A549 (cell line): ENCODE measurements around the gene MAPK12. TPM values are rescaled to one million over a fixed set of nuclear protein-coding genes. Genes with fewer than 3 reads are reported as not detected.

Source experiments
- ATAC-seq, 2 experiments: fragments of 200-7000 bp in 1 of 2; fragments of >200 bp in 1 of 2; cut with Nextera tagmentation in 1 of 2; cut with Tn5 transposase in 1 of 2; 3 replicates each; pipeline versions ENCODE4 v1.8.0 to v1.9.1; 2018 to 2020; ENCODE audit warnings: mild to moderate bottlenecking in 1 of 2, moderate library complexity in 1 of 2
- CTCF ChIA-PET: fragments of 300-600 bp; sonication (Branson Sonifier 250); formaldehyde crosslinking; extraction: SDS; loops from one replicate; lab custom pipeline; 2021; ENCODE audit warnings: antibody characterized with exemption, inconsistent platforms; lab: Yijun Ruan, JAX
- POLR2A ChIA-PET: fragments of 350-600 bp; formaldehyde crosslinking; extraction: SDS; loops from one replicate; lab custom pipeline; 2021; ENCODE audit warnings: antibody characterized with exemption, inconsistent platforms; lab: Yijun Ruan, JAX
- DNase-seq, 2 experiments: peaks; one replicate each; pipeline versions ENCODE4 v3.0.0 to v3.0.0-alpha.2; 2011 to 2016; ENCODE audit warnings: low read depth in 1 of 2, low spot score in 1 of 2
- FAIRE-seq: peaks from 2 replicates; lab custom pipeline; 2011; peaks lifted over from hg19 to GRCh38; lab: Jason Lieb, UNC
- H3K27ac ChIP-seq, 2 experiments: fragments of >200 bp; sonication (Bioruptor Twin); formaldehyde crosslinking; 3 replicates each; pipeline ENCODE4 v1.5.1; 2016 to 2017
- H3K4me1 ChIP-seq: fragments of >200 bp; sonication (Bioruptor Twin); formaldehyde crosslinking; 3 replicates; pipeline ENCODE4 v1.6.1; 2016
- H3K4me2 ChIP-seq: fragments of >200 bp; sonication (Bioruptor Twin); formaldehyde crosslinking; 3 replicates; pipeline ENCODE4 v1.6.1; 2016
- H3K4me3 ChIP-seq: fragments of >200 bp; sonication (Bioruptor Twin); formaldehyde crosslinking; 3 replicates; pipeline ENCODE4 v1.5.1; 2016
- H3K9me3 ChIP-seq: fragments of >200 bp; sonication (Bioruptor Twin); formaldehyde crosslinking; 3 replicates; pipeline ENCODE4 v1.6.1; 2016
- CEBPB ChIP-seq, 2 experiments: fragments of >200 bp in 1 of 2; sonication (Bioruptor Twin) in 1 of 2; formaldehyde crosslinking in 1 of 2; IDR thresholded peaks; 2 replicates each; pipeline ENCODE4 v1.6.1; 2012 to 2016
- JUNB ChIP-seq: fragments of >200 bp; sonication (Bioruptor Twin); formaldehyde crosslinking; IDR thresholded peaks from 2 replicates; pipeline ENCODE4 v1.6.1; 2016
- KDM5A ChIP-seq: fragments of 200-600 bp; sonication (generic); IDR thresholded peaks from 2 replicates; pipeline ENCODE4 v1.6.1; 2016; ENCODE audit warnings: antibody characterized with exemption, mild to moderate bottlenecking
- MYC ChIP-seq: IDR thresholded peaks from 2 replicates; pipeline ENCODE4 v1.6.1; 2012; ENCODE audit warnings: mild to moderate bottlenecking, inconsistent platforms, low read length, improper control_type of control experiment, borderline replicate concordance
- NFE2L2 ChIP-seq: fragments of 150-350 bp; conservative IDR thresholded peaks from 2 replicates; pipeline ENCODE4 v1.6.1; 2014; ENCODE audit warnings: low read length
- RAD21 ChIP-seq, 2 experiments: fragments of >200 bp in 1 of 2; sonication (Bioruptor Twin) in 1 of 2; formaldehyde crosslinking in 1 of 2; IDR thresholded peaks in 1 of 2; conservative IDR thresholded peaks in 1 of 2; 2 replicates in 1 of 2; 3 replicates in 1 of 2; pipeline ENCODE4 v1.6.1; 2012 to 2018; ENCODE audit warnings: inconsistent platforms in 1 of 2
- RCOR1 ChIP-seq: fragments of 150-350 bp; IDR thresholded peaks from 2 replicates; pipeline ENCODE4 v1.6.1; 2014; ENCODE audit warnings: antibody characterized with exemption, low read length, low read depth
- RNF2 ChIP-seq: fragments of 200-600 bp; sonication (generic); IDR thresholded peaks from 2 replicates; pipeline ENCODE4 v1.6.1; 2016; ENCODE audit warnings: low read depth, mild to moderate bottlenecking, antibody characterized with exemption, moderate library complexity, borderline replicate concordance
- WGBS: methylation state at CpG from one replicate; pipeline ENCODE4 v1.1.6; 2017; ENCODE audit errors: missing lambda C conversion rate; 5-methylcytosine and 5-hydroxymethylcytosine counted together
- polyA plus RNA-seq, 4 experiments: library from polyadenylated mRNA; depleted of rRNA in 3 of 4; stranded (reverse); fragments of >200 nt; fragmentation: RNase III in 1 of 4; extraction: RNeasy Plus Mini Kit Qiagen cat#74134 plus additional on column Dnase treatment in 1 of 4; gene quantifications; 2 replicates in 3 of 4; 3 replicates in 1 of 4; pipeline ENCODE4 v1.2.3, GENCODE V29; 2011 to 2017
- TF ChIP-seq, protein P1 (sequence below): IDR thresholded peaks from 2 replicates; pipeline ENCODE4 v1.6.1; 2012; ENCODE audit warnings: low read depth, borderline replicate concordance
- TF ChIP-seq, protein P2 (sequence below): fragments of 200-600 bp; sonication (generic); IDR thresholded peaks from 2 replicates; pipeline ENCODE4 v1.6.1; 2016; ENCODE audit warnings: antibody characterized with exemption, mild to moderate bottlenecking, moderate library complexity
- TF ChIP-seq, protein P3 (sequence below): fragments of 450-650 bp; IDR thresholded peaks from 2 replicates; pipeline ENCODE4 v1.6.1; 2014; ENCODE audit warnings: antibody characterized with exemption

Gene MAPK12
- polyA plus RNA-seq, 2 of the 4 experiments (the other 2 are of a cell fraction): 12.5 to 25.8 TPM

DNA sequence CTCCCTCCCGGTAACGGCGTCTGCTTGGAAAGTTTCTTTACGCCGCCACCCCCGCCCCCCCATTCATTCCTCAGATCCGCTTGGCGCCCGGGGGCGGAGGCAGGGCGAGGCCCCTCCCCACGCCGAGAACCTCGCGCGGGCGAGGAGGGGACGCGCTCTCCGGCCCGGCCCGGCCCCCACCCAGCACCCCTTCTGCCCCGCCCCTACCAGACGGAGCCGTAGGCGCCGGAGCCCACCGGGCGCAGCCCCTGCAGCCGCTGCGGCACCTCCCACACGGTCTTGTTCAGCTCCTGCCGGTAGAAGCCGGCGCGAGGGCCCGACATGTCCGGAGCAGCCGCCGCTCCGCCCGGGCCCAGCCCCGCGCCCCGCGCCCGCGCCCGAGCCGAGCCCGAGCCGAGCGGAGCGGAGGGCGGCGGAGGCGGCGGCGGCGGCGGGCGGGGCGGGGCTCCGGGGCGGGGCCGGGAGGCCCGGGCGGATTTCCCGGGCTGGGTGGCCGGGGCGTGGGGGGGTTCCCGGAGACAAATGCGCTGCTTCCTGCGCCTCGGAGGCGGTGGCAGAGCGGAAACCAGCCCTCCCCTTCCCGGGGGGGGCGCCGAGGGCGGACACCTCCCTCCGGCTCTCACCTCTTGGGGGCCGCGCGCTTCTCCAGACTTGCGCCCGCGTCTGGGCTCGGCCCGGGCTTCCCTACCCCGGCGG lies 8.6 kb upstream of the MAPK12 start, which contains the start of gene MAPK11:
MAPK11 (minus strand) TSS at position 411 of the 696 bp plus-strand sequence; CDS start at position 323, 88 bp downstream.
- FAIRE-seq (no peak), DNase-seq (no peak), ATAC-seq (peak; percentile 15 to 19; a peak in 3 of 6 replicates)
- no CpG with 5 or more reads among the region's 92 CpGs for WGBS
- no peak for TF ChIP-seq CEBPB (IDR thresholded peaks at IDR 0.05)
- TF ChIP-seq NFE2L2: no peak
- no peak for TF ChIP-seq RCOR1
- TF ChIP-seq JUNB: no peak
- no peak for TF ChIP-seq KDM5A
- TF ChIP-seq RNF2: no peak
- CTCF ChIA-PET: no interaction called here
- Histone ChIP-seq H3K9me3 (no peaks in the 10 kb centered on the region), H3K4me3 (peak within 1 kb of the TSS; percentile 57), H3K4me1 (peaks cover 45% of the 10 kb centered on the region), H3K4me2 (peak within 1 kb of the TSS; percentile 99), H3K27ac (peak within 1 kb of the TSS; percentile 75 to 92)
- POLR2A ChIA-PET: no interaction called here

DNA sequence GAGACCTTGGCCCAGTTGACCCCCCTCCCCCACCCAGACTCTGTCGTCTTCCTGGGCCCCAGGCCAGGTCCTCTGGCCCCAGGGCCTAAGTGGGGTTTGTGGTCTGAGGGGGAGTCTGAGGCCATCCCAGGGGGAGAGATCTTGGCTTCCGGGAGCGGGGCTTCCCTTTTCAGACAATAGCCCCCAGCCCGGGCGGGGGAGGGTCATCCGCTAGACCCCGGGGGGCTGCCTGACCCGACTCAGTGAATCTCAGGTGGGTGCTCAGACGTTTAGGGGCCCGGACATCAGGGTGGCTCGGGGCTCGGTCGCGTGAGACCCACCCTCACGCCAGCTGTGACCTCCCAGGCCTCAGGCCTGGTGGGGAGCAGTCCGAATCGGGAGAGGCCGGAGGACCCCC lies 8.1 kb upstream of the MAPK12 start:
- DNase-seq (no peak), FAIRE-seq (no peak), ATAC-seq (no peak)
- Histone ChIP-seq H3K4me2 (peak overlapping the region; percentile 99), H3K4me1 (peaks cover 41% of the 10 kb centered on the region), H3K9me3 (no peaks in the 10 kb centered on the region), H3K27ac (peak overlapping the region; percentile 75 to 92; a peak in 5 of 6 replicates), H3K4me3 (peak overlapping the region; percentile 57)
- ChIA-PET CTCF (interaction anchor here (0.9 kb wide), 1 partner anchor 57 kb away, joined by 4 read pairs; the partner anchor contains the start of gene DENND6B), POLR2A (no interaction called here)
- WGBS: 20% methylated on average over 3 of the region's 18 CpGs
- TF ChIP-seq, protein P1, sequence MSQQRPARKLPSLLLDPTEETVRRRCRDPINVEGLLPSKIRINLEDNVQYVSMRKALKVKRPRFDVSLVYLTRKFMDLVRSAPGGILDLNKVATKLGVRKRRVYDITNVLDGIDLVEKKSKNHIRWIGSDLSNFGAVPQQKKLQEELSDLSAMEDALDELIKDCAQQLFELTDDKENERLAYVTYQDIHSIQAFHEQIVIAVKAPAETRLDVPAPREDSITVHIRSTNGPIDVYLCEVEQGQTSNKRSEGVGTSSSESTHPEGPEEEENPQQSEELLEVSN: no peak
- TF ChIP-seq, protein P2, sequence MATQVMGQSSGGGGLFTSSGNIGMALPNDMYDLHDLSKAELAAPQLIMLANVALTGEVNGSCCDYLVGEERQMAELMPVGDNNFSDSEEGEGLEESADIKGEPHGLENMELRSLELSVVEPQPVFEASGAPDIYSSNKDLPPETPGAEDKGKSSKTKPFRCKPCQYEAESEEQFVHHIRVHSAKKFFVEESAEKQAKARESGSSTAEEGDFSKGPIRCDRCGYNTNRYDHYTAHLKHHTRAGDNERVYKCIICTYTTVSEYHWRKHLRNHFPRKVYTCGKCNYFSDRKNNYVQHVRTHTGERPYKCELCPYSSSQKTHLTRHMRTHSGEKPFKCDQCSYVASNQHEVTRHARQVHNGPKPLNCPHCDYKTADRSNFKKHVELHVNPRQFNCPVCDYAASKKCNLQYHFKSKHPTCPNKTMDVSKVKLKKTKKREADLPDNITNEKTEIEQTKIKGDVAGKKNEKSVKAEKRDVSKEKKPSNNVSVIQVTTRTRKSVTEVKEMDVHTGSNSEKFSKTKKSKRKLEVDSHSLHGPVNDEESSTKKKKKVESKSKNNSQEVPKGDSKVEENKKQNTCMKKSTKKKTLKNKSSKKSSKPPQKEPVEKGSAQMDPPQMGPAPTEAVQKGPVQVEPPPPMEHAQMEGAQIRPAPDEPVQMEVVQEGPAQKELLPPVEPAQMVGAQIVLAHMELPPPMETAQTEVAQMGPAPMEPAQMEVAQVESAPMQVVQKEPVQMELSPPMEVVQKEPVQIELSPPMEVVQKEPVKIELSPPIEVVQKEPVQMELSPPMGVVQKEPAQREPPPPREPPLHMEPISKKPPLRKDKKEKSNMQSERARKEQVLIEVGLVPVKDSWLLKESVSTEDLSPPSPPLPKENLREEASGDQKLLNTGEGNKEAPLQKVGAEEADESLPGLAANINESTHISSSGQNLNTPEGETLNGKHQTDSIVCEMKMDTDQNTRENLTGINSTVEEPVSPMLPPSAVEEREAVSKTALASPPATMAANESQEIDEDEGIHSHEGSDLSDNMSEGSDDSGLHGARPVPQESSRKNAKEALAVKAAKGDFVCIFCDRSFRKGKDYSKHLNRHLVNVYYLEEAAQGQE: no peak
- no peak for TF ChIP-seq RAD21 (conservative IDR thresholded peaks at IDR 0.05 in 1 of 2, IDR thresholded peaks at IDR 0.05 in 1 of 2)

DNA sequence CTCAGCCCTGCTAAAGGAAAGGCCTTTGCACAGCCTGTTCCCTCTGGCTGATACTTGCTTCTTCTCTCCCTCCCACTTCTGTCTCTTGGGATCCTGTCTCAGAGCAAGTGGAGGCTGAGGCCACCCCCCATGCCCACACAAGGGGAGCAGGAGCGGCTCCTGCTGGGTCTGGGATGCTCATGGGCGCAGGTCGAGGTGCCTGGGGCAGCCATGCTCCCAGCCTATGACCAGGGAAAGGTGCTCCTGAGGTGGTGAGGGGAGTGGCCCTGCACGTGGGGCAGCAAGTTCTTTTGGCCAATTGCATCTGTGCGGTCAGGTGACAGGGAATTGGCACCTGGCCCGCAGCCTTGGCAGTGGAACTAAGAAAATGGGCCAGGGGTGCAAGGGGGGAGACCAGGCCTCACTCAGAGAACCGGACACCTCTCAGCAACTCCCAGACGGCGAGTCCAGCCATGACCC lies 7.2 kb upstream of the MAPK12 start:
- TF ChIP-seq, protein P3, sequence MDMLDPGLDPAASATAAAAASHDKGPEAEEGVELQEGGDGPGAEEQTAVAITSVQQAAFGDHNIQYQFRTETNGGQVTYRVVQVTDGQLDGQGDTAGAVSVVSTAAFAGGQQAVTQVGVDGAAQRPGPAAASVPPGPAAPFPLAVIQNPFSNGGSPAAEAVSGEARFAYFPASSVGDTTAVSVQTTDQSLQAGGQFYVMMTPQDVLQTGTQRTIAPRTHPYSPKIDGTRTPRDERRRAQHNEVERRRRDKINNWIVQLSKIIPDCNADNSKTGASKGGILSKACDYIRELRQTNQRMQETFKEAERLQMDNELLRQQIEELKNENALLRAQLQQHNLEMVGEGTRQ: peak; percentile 65; the same call in 1 of the 2 replicates
- no peak for TF ChIP-seq MYC
- TF ChIP-seq, all 56 proteins: peak for 1
- DNase-seq (no peak), FAIRE-seq (no peak), ATAC-seq (peak in 1 of 2 experiments; percentile 8; a peak in 3 of 6 replicates)
- WGBS: 69% methylated on average over 6 of the region's 9 CpGs
- ChIA-PET CTCF (interaction anchor here (0.9 to 4.8 kb wide), 2 partner anchors 17 to 58 kb away, joined by 4 to 27 read pairs; partner anchors contain the start of genes DENND6B and HDAC10), POLR2A (no interaction called here)
- H3K9me3 ChIP-seq: no peaks in the 10 kb centered on the region
- H3K4me2 ChIP-seq: peak overlapping the region; percentile 99
- H3K4me3 ChIP-seq: no peak overlapping the region
- H3K4me1 ChIP-seq: peaks cover 41% of the 10 kb centered on the region
- H3K27ac ChIP-seq: peak overlapping the region; percentile 64 to 78; a peak in 2 of 6 replicates
